ENCODE data around the gene SLC37A4. TPM values are rescaled to one million over a fixed set of nuclear protein-coding genes. Genes with fewer than 3 reads are reported as not detected.
"Not testable (repeated sequence)": the region's sequence is repeated elsewhere in the genome, so short reads cannot be mapped to it uniquely, and the experiment has no call there.

SLC37A4 gene
- total RNA-seq, 2 experiments from 2014 or later = 26.0 to 26.5 TPM

DNA sequence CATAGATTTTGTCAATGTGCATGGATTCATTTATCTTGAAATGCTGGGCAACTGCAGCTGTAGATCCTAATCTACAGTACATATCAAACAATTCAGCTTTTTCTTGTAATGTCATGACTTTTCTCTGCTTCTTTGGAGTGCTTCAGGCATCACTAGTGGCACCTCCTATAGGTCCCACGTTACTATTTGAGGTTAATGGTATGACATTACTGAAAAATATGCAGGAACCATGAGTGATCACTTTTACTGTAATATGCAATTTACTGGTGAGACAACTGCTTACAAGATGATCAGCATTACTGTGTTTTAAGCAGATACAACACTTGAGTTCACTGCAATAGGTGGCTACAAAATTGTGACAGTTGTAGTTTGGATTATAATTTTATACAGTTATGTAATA is 29.8 kb downstream of the SLC37A4 start:
- DNase-seq (no peak), ATAC-seq (no peak)
- H3K27me3 Mint-ChIP-seq = no peaks in the 10 kb centered on the region
- H3K4me1 Mint-ChIP-seq = peaks cover 37% of the 10 kb centered on the region
- H3K36me3 Mint-ChIP-seq = peaks cover 37% of the 10 kb centered on the region
- no peaks in the 10 kb centered on the region for H3K9me3 Mint-ChIP-seq (ENCODE audit: low read depth)
- no peak overlapping the region for H3K4me3 Mint-ChIP-seq
- H3K27ac Mint-ChIP-seq = peak overlapping the region; percentile 43
- CTCF ChIA-PET = interaction anchor here (1.1 kb wide), 1 partner anchor 323 kb away, joined by 3 read pairs; no protein-coding TSS in a partner anchor

DNA sequence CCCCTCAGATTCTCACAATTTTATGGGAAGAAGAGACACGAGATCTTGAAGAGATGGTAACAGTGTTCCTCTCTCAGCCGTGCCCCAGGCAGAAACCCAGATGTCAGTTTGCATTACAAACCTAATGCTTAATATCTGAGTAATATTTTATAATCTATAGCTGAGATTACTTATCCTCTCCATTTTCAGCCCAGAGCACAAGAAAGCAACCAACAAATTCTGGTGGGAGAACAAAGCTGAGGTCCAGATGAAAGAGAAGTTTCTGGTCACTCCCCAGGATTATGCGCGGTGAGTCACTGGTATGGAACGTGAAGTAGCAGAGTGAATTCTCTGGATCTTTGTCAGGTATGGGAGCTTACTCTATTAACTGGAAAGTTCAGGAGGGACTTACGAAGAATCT is 31.9 kb downstream of the SLC37A4 start:
- DNase-seq (no peak), ATAC-seq (no peak)
- peak overlapping the region; percentile 97 for H3K27ac Mint-ChIP-seq
- H3K4me1 Mint-ChIP-seq = peaks cover 34% of the 10 kb centered on the region
- H3K9me3 Mint-ChIP-seq (ENCODE audit: low read depth) = no peaks in the 10 kb centered on the region
- H3K27me3 Mint-ChIP-seq = no peaks in the 10 kb centered on the region
- peak overlapping the region; percentile 97 for H3K4me3 Mint-ChIP-seq
- CTCF ChIA-PET = interaction anchor here (1.3 to 4.6 kb wide), 4 partner anchors 10 to 309 kb away, joined by 3 to 33 read pairs (median 7); partner anchors contain the start of genes RPS25 and TRAPPC4
- H3K36me3 Mint-ChIP-seq = peaks cover 35% of the 10 kb centered on the region

GRCh38 chr11:118998388-118998717 is 32.3 kb downstream of the SLC37A4 start:
- peak overlapping the region; percentile 97 for H3K4me3 Mint-ChIP-seq
- H3K9me3 Mint-ChIP-seq (ENCODE audit: low read depth) = no peaks in the 10 kb centered on the region
- H3K27ac Mint-ChIP-seq = peak overlapping the region; percentile 97
- no peaks in the 10 kb centered on the region for H3K27me3 Mint-ChIP-seq
- peaks cover 33% of the 10 kb centered on the region for H3K4me1 Mint-ChIP-seq
- DNase-seq = no peak
- ATAC-seq = peak; percentile 20
- H3K36me3 Mint-ChIP-seq = peaks cover 36% of the 10 kb centered on the region
- CTCF ChIA-PET = interaction anchor here (1.1 to 4.6 kb wide), 10 partner anchors 9 to 340 kb away, joined by 3 to 33 read pairs (median 4); partner anchors contain the start of genes DDX6, RPS25, SLC37A4 and TRAPPC4

DNA sequence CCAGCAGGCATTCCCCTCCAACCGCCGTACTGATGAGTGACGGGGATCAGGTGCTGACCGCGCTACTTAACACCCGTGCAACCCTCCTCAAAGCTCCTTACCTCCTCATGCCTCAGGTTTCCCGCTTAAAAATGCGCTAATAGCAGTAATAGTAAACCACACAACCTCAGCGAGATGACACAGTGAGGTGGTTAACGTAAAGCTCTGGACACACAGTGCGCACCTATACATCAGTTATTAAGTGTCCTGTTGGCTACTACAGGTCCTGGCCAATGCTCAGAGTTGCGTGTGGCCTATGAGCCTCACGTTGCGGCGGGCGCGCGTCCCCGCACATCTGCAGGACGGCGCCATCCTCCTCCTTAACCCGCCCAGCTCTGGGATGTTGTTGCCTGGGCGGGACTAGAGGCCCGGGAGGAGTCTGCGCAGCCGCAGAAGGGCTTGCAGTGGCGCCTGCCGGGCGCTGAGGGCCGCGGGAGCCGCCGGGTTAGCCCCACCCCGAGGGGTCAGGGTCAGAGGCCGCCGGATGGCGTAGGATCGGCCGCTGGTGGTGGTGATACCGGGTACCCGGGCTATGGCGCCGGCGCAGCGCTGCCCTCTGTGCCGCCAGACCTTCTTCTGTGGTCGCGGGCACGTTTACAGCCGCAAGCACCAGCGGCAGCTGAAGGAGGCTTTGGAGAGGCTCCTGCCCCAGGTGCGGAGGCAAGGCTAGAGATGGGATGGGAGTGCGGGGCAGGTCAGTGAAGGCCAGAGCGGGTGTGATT is 32.9 kb downstream of the SLC37A4 start, which contains the start of gene CENATAC:
Gene CENATAC (plus strand): TSS at position 512 of the 761 bp plus-strand sequence. CDS start 60 bp downstream, at position 572.
- no peaks in the 10 kb centered on the region for H3K27me3 Mint-ChIP-seq
- peak; percentile 97 for ATAC-seq
- H3K36me3 Mint-ChIP-seq = peaks cover 32% of the 10 kb centered on the region
- CTCF ChIA-PET = interaction anchor here (0.6 to 4.6 kb wide), 18 partner anchors 9 to 342 kb away, joined by 3 to 33 read pairs (median 4); partner anchors contain the start of genes BCL9L, CBL, DDX6 and DPAGT1
- peaks cover 33% of the 10 kb centered on the region for H3K4me1 Mint-ChIP-seq
- peak within 1 kb of the TSS; percentile 97 for H3K27ac Mint-ChIP-seq
- peak; percentile 98 for DNase-seq
- peak within 1 kb of the TSS; percentile 97 for H3K4me3 Mint-ChIP-seq
- no peaks in the 10 kb centered on the region for H3K9me3 Mint-ChIP-seq (ENCODE audit: low read depth)

DNA sequence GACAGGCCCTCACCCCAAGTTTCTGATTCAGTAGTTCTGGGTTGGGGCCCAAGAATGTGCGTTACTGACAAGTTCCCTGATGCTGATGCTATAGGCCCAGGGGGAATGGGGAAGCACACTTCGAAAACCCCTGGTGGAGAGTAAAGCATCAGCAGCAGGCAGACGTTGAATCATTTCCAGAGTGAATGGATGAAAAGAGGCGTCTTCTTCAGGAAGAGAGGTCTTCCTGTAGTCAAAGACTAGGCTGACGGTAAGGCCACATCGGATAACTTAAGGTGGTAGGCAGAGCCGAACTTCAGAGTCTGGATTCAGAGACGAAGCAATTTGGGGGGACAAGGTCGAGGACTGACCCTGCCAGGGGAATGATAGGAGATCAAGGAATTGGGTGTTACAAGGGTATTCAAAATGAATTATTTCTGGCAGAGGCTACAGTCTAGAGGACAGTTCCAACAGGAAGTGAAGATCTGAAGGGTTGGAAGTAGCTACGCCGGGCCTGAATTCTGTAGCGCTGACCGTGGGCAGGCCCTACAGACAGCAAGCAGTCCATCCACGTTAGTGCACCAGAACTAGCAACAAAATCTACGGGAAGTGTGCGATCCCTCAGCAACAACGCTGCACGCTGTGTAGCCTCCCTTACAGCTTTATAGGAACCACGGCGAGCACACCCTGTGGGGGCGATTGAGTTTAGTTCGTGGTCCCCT is 33.6 kb downstream of the SLC37A4 start:
- Mint-ChIP-seq H3K36me3 (peaks cover 31% of the 10 kb centered on the region), H3K9me3 (ENCODE audit: low read depth) (no peaks in the 10 kb centered on the region), H3K27ac (peak overlapping the region; percentile 97), H3K4me3 (peak overlapping the region; percentile 97), H3K27me3 (no peaks in the 10 kb centered on the region), H3K4me1 (peaks cover 33% of the 10 kb centered on the region)
- CTCF ChIA-PET = interaction anchor here (0.6 to 4.6 kb wide), 17 partner anchors 8 to 343 kb away, joined by 3 to 33 read pairs (median 4); partner anchors contain the start of genes BCL9L, CBL, DDX6 and DPAGT1
- DNase-seq = peak; percentile 58
- ATAC-seq = peak; percentile 10

DNA sequence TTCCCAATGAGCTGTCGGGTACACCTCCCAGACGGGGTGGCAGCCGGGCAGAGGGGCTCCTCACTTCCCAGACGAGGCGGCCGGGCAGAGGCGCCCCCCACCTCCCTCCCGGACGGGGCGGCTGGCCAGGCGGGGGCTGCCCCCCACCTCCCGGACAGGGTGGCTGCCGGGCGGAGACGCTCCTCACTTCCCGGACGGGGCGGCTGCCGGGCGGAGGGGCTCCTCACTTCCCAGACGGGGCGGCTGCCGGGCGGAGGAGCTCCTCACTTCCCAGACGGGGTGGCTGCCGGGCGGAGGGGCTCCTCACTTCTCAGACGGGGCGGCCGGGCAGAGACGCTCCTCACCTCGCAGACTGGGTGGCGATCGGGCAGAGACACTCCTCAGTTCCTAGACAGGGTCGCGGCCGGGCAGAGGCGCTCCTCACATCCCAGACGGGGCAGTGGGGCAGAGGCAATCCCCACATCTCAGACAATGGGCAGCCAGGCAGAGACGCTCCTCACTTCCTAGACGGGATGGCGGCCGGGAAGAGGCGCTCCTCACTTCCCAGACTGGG is 39.1 kb downstream of the SLC37A4 start:
- H3K36me3 Mint-ChIP-seq = peaks cover 12% of the 10 kb centered on the region
- H3K27me3 Mint-ChIP-seq = not testable (repeated sequence)

DNA sequence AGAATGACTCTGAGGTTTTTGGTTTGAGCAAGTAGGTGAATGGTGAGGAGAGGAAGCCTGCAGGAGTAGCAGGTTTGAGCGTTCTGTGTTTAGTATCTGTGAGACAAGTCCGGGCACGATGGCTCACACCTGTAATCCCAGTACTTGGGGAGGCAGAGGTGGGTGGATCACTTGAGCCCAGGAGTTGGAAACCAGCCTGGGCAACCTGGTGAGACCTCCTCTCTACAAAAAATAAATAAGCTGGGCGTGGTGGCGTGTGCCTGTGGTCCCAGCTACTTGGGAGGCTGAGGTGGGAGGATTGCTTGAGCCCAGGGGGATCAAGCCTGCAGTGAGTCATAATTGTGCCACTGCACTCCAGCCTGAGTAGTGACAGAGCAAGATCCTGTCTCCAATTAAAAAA is 42.4 kb downstream of the SLC37A4 start:
- H3K27me3 Mint-ChIP-seq = no peaks in the 10 kb centered on the region
- CTCF ChIA-PET = interaction anchor here (1.6 kb wide), 1 partner anchor 9 kb away, joined by 3 read pairs; the partner anchor contains the start of gene CENATAC
- no peak for ATAC-seq
- no peak for DNase-seq
- H3K4me1 Mint-ChIP-seq = no peaks in the 10 kb centered on the region
- no peak overlapping the region for H3K27ac Mint-ChIP-seq
- peaks cover 3% of the 10 kb centered on the region for H3K36me3 Mint-ChIP-seq
- H3K4me3 Mint-ChIP-seq = no peak overlapping the region
- H3K9me3 Mint-ChIP-seq (ENCODE audit: low read depth) = no peaks in the 10 kb centered on the region

More for the DNA sequence above, 39.1 kb downstream of the SLC37A4 start:
- DNase-seq; H3K4me3 Mint-ChIP-seq; CTCF ChIA-PET; ATAC-seq; H3K9me3 Mint-ChIP-seq (ENCODE audit: low read depth); H3K4me1 Mint-ChIP-seq; H3K27ac Mint-ChIP-seq: not testable (repeated sequence)

- ATAC-seq (no peak), DNase-seq (no peak)
- CTCF ChIA-PET = interaction anchor here (0.8 to 1.0 kb wide), 2 partner anchors 11 to 15 kb away, joined by 3 read pairs; no protein-coding TSS in a partner anchor
- no peaks in the 10 kb centered on the region for H3K36me3 Mint-ChIP-seq
- no peaks in the 10 kb centered on the region for H3K9me3 Mint-ChIP-seq (ENCODE audit: low read depth)
- no peak overlapping the region for H3K4me3 Mint-ChIP-seq
- no peaks in the 10 kb centered on the region for H3K27me3 Mint-ChIP-seq
- H3K4me1 Mint-ChIP-seq = no peaks in the 10 kb centered on the region
- H3K27ac Mint-ChIP-seq = no peak overlapping the region
Measured at GRCh38 chr11:118984825-118985224, 45.9 kb downstream of the SLC37A4 start.

- ATAC-seq; H3K9me3 Mint-ChIP-seq (ENCODE audit: low read depth); DNase-seq; H3K27me3 Mint-ChIP-seq; H3K27ac Mint-ChIP-seq; H3K4me1 Mint-ChIP-seq; H3K36me3 Mint-ChIP-seq; H3K4me3 Mint-ChIP-seq: not testable (repeated sequence)
- CTCF ChIA-PET = interaction anchor here (0.8 to 1.0 kb wide), 2 partner anchors 10 to 15 kb away, joined by 3 read pairs; no protein-coding TSS in a partner anchor
Measured at GRCh38 chr11:118984337-118984736, 46.3 kb downstream of the SLC37A4 start.

- CTCF ChIA-PET = no interaction called here
- Mint-ChIP-seq H3K27me3 (peaks cover 12% of the 10 kb centered on the region), H3K4me3 (no peak overlapping the region), H3K9me3 (ENCODE audit: low read depth) (no peaks in the 10 kb centered on the region), H3K27ac (no peak overlapping the region), H3K36me3 (no peaks in the 10 kb centered on the region), H3K4me1 (no peaks in the 10 kb centered on the region)
- DNase-seq (no peak), ATAC-seq (no peak)
Measured at GRCh38 chr11:118980191-118980881, 50.3 kb downstream of the SLC37A4 start.

DNA sequence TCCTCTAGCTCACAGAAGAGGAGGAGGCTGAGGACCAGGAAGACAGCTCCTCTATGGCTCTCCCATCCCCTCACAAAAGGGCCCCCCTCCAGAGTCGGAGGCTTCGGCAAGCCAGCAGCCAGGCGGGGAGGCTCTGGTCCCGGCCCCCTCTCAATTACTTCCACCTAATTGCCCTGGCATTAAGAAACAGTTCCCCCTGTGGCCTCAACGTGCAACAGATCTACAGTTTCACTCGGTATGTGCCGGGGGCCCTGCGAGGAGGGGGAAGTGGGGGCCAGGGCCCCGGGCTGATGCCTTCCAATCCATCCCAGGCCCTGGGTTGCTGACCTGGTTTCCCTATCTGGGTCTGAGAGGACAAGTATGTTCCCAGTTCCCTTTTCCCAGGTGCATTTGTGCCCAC is 51.2 kb downstream of the SLC37A4 start:
- Mint-ChIP-seq H3K27me3 (peaks cover 18% of the 10 kb centered on the region), H3K36me3 (no peaks in the 10 kb centered on the region), H3K4me3 (no peak overlapping the region), H3K9me3 (ENCODE audit: low read depth) (no peaks in the 10 kb centered on the region), H3K4me1 (no peaks in the 10 kb centered on the region), H3K27ac (no peak overlapping the region)
- CTCF ChIA-PET = no interaction called here
- no peak for DNase-seq
- no peak for ATAC-seq

DNA sequence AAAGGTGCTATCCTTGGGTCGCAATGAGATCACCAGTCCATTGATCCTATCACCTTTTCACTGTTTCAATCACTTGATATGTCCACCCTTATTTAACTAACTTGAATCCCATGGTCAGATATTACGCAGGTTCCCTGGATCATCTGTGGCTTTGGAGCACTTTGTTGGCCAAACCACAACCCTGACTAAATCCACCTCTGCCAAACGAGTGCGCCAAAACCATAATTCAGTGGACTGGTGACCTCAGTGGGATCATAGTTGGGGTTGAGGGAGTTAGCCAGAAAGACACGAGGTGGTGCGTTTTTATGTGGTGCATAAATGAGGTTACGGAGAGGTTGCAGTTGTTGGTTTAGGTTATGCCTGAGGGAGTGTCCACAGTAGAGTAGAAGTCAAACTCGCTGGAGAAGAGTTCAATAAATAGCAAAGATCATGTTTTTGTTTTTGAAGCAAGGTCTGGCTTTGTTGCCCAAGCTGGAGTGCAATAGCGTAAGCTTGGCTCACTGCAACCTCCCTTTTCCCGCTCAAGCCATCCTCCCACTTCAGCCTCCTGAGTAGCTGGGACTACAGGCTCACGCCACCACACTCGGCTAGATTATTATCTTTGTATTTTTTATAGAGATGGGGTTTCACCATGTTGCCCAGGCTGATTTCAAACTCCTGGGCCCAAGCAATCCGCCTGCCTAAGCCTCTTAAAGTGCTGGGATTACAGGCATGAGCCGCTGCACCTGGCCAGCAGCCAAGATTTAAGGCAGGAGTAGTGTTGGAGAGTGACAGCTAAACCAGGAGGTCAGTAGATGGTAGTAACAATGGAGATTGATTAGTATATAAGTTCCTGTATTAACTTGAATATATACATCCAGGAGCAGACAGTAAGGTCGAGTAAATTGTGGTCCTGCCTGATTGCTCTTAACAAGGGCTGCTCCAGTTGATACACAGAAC is 54.6 kb downstream of the SLC37A4 start:
- no peaks in the 10 kb centered on the region for H3K4me1 Mint-ChIP-seq
- H3K9me3 Mint-ChIP-seq (ENCODE audit: low read depth) = no peaks in the 10 kb centered on the region
- DNase-seq (no peak), ATAC-seq (no peak)
- no peak overlapping the region for H3K27ac Mint-ChIP-seq
- H3K4me3 Mint-ChIP-seq = no peak overlapping the region
- CTCF ChIA-PET = interaction anchor here (1.3 kb wide), 1 partner anchor 286 kb away, joined by 3 read pairs; no protein-coding TSS in a partner anchor
- H3K27me3 Mint-ChIP-seq = peaks cover 25% of the 10 kb centered on the region
- H3K36me3 Mint-ChIP-seq = no peaks in the 10 kb centered on the region
